ENCODE data around the gene ATP1A2.
A peak's percentile ranks its signal among the peaks of the same experiment; 100 is the strongest.

Gene ATP1A2

GRCh38 chr1:160078512-160079195 is 36.9 kb upstream of the ATP1A2 start:
- H3K9me3 ChIP-seq (ENCODE audit: insufficient read depth, low read depth, low read length), result no peaks in the 10 kb centered on the region
- no peak overlapping the region for H3K4me3 ChIP-seq (ENCODE audit: low read length)
- H3K27ac ChIP-seq (ENCODE audit: low read length), result no peak overlapping the region
- H3K9ac ChIP-seq (ENCODE audit: low read depth, low read length), result no peak overlapping the region
- no peaks in the 10 kb centered on the region for H3K36me3 ChIP-seq (ENCODE audit: insufficient read depth, low read depth, low read length)
- no peaks in the 10 kb centered on the region for H3K4me1 ChIP-seq (ENCODE audit: insufficient read depth, low read length)
- peaks cover 64% of the 10 kb centered on the region for H3K27me3 ChIP-seq (ENCODE audit: insufficient read depth, low read length)

GRCh38 chr1:160079448-160079847 is 36.1 kb upstream of the ATP1A2 start:
- H3K27me3 ChIP-seq (ENCODE audit: insufficient read depth, low read length), result peaks cover 72% of the 10 kb centered on the region
- no peaks in the 10 kb centered on the region for H3K9me3 ChIP-seq (ENCODE audit: insufficient read depth, low read depth, low read length)
- no peak overlapping the region for H3K27ac ChIP-seq (ENCODE audit: low read length)

GRCh38 chr1:160080381-160081100 is 35.0 kb upstream of the ATP1A2 start:
- Histone ChIP-seq H3K27me3 (ENCODE audit: insufficient read depth, low read length) (peaks cover 78% of the 10 kb centered on the region), H3K9me3 (ENCODE audit: insufficient read depth, low read depth, low read length) (no peaks in the 10 kb centered on the region), H3K4me1 (ENCODE audit: insufficient read depth, low read length) (no peaks in the 10 kb centered on the region), H3K27ac (ENCODE audit: low read length) (no peak overlapping the region), H3K36me3 (ENCODE audit: insufficient read depth, low read depth, low read length) (no peaks in the 10 kb centered on the region), H3K4me3 (ENCODE audit: low read length) (no peak overlapping the region), H3K9ac (ENCODE audit: low read depth, low read length) (no peak overlapping the region)

More at GRCh38 chr1:160079448-160079847, 36.1 kb upstream of the ATP1A2 start:
- Histone ChIP-seq H3K36me3 (ENCODE audit: insufficient read depth, low read depth, low read length) (no peaks in the 10 kb centered on the region), H3K4me3 (ENCODE audit: low read length) (no peak overlapping the region), H3K9ac (ENCODE audit: low read depth, low read length) (no peak overlapping the region), H3K4me1 (ENCODE audit: insufficient read depth, low read length) (no peaks in the 10 kb centered on the region)

DNA sequence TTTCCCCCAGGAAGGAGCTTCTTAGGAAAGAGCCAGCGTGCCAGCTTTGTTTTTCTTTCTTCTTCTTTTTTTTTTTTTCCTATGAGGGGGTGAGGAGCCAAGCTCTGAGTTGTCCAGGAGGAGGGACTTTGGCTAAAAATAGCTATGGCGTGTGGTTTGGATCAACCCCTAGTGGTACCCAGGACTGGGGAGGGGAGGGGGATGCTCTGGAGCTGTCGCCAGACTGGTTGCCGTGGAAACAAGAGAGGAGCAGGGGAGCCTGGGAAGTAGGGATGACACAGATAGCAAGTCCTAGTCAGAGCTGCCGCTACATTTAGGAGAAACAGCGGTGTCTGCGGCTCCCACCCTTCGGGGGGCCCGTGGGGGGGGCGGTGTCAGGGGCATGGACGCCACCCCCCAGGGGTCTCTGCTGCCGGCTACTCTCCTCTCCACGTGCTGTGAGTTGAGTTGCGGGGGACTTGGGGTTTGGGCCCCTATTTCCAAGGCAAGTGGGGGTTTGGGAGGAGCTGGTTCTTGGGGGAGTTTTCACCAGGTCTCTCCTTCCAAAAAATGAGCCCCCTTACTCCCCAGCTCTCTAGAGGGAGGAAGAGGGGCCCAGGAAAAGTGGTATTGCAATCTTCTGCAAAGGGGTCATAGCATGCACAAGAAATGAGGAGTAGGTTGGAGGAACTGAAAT is 34.2 kb upstream of the ATP1A2 start, which contains the start of gene KCNJ9:
Gene KCNJ9, plus strand, starts transcription at position 278 of the 676 bp plus-strand sequence. CDS start 2,493 bp downstream, outside the sequence.
- peaks cover 73% of the 10 kb centered on the region for H3K27me3 ChIP-seq (ENCODE audit: insufficient read depth, low read length)
- no peaks in the 10 kb centered on the region; the same call in 1 of the 2 replicates for H3K4me1 ChIP-seq (ENCODE audit: insufficient read depth, low read length)
- no peak within 1 kb of the TSS for H3K4me3 ChIP-seq (ENCODE audit: low read length)
- H3K9ac ChIP-seq (ENCODE audit: low read depth, low read length), result no peak within 1 kb of the TSS
- no peaks in the 10 kb centered on the region for H3K36me3 ChIP-seq (ENCODE audit: insufficient read depth, low read depth, low read length)
- no peak within 1 kb of the TSS for H3K27ac ChIP-seq (ENCODE audit: low read length)
- no peaks in the 10 kb centered on the region for H3K9me3 ChIP-seq (ENCODE audit: insufficient read depth, low read depth, low read length)

DNA sequence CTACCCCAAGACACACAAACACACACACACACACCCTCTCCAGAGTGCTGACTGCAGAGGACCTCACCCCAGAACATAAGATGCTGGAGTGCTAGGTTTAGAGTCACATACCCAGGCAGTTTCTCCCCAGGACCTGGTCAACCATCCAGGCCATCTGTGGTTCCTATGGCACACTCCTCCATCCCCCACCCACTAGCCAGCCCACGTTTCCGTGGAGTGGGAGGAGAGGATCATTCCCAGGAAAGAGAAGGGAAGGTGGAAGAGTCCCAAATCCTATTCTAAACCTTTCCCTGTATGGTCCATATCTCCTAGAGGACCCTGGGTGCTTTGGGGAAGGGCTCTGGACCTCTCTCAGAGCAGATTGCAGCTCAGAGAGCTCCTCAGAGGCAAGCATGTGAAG is 33.1 kb upstream of the ATP1A2 start:
- H3K4me3 ChIP-seq (ENCODE audit: low read length), result no peak overlapping the region
- peaks cover 67% of the 10 kb centered on the region for H3K27me3 ChIP-seq (ENCODE audit: insufficient read depth, low read length)
- H3K9ac ChIP-seq (ENCODE audit: low read depth, low read length), result no peak overlapping the region
- no peak overlapping the region for H3K27ac ChIP-seq (ENCODE audit: low read length)
- no peaks in the 10 kb centered on the region; the same call in 1 of the 2 replicates for H3K4me1 ChIP-seq (ENCODE audit: insufficient read depth, low read length)
- H3K36me3 ChIP-seq (ENCODE audit: insufficient read depth, low read depth, low read length), result no peaks in the 10 kb centered on the region
- no peaks in the 10 kb centered on the region for H3K9me3 ChIP-seq (ENCODE audit: insufficient read depth, low read depth, low read length)

DNA sequence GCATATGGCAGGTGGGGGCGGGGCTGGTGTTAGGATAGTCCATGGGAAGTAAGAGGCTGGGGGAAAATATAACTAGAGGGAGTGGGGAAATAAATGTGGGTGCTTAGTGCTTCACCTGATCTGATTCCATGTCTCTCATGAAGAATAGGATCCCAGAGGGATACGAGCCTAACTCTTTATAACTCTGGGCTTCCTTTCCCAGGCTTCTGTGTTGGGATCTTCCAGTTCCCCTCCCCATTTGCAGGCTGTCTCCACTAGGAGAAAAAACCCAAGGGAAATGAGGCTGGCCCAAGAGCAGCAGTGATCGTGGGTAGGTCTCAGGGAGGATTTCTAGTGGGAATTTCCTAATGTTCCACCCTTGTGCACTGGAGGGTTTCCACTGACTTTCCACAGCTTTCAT is 32.6 kb upstream of the ATP1A2 start:
- no peak overlapping the region for H3K9ac ChIP-seq (ENCODE audit: low read depth, low read length)
- no peaks in the 10 kb centered on the region for H3K36me3 ChIP-seq (ENCODE audit: insufficient read depth, low read depth, low read length)
- no peaks in the 10 kb centered on the region for H3K9me3 ChIP-seq (ENCODE audit: insufficient read depth, low read depth, low read length)
- H3K4me3 ChIP-seq (ENCODE audit: low read length), result no peak overlapping the region
- peaks cover 65% of the 10 kb centered on the region for H3K27me3 ChIP-seq (ENCODE audit: insufficient read depth, low read length)
- no peaks in the 10 kb centered on the region; the same call in 1 of the 2 replicates for H3K4me1 ChIP-seq (ENCODE audit: insufficient read depth, low read length)
- H3K27ac ChIP-seq (ENCODE audit: low read length), result no peak overlapping the region

- Histone ChIP-seq H3K27ac (ENCODE audit: low read length) (no peak overlapping the region), H3K36me3 (ENCODE audit: insufficient read depth, low read depth, low read length) (peaks cover 6% of the 10 kb centered on the region; the same call in 1 of the 2 replicates), H3K9me3 (ENCODE audit: insufficient read depth, low read depth, low read length) (no peaks in the 10 kb centered on the region), H3K4me1 (ENCODE audit: insufficient read depth, low read length) (no peaks in the 10 kb centered on the region; the same call in 1 of the 2 replicates), H3K4me3 (ENCODE audit: low read length) (peak overlapping the region; percentile 48; the same call in 1 of the 2 replicates), H3K9ac (ENCODE audit: low read depth, low read length) (peak overlapping the region; percentile 22; the same call in 1 of the 2 replicates), H3K27me3 (ENCODE audit: insufficient read depth, low read length) (peaks cover 63% of the 10 kb centered on the region)
Observed at GRCh38 chr1:160083968-160084770, 31.4 kb upstream of the ATP1A2 start.

- no peak overlapping the region for H3K4me3 ChIP-seq (ENCODE audit: low read length)
- no peak overlapping the region for H3K9ac ChIP-seq (ENCODE audit: low read depth, low read length)
- peaks cover 7% of the 10 kb centered on the region; the same call in 1 of the 2 replicates for H3K36me3 ChIP-seq (ENCODE audit: insufficient read depth, low read depth, low read length)
- no peaks in the 10 kb centered on the region; the same call in 1 of the 2 replicates for H3K4me1 ChIP-seq (ENCODE audit: insufficient read depth, low read length)
- peaks cover 56% of the 10 kb centered on the region for H3K27me3 ChIP-seq (ENCODE audit: insufficient read depth, low read length)
- H3K9me3 ChIP-seq (ENCODE audit: insufficient read depth, low read depth, low read length), result no peaks in the 10 kb centered on the region
- H3K27ac ChIP-seq (ENCODE audit: low read length), result no peak overlapping the region
Observed at GRCh38 chr1:160084771-160085321, 30.7 kb upstream of the ATP1A2 start.

GRCh38 chr1:160085686-160086455 is 29.7 kb upstream of the ATP1A2 start:
- H3K4me3 ChIP-seq (ENCODE audit: low read length), result no peak overlapping the region
- no peaks in the 10 kb centered on the region for H3K9me3 ChIP-seq (ENCODE audit: insufficient read depth, low read depth, low read length)
- H3K27ac ChIP-seq (ENCODE audit: low read length), result no peak overlapping the region
- no peak overlapping the region for H3K9ac ChIP-seq (ENCODE audit: low read depth, low read length)
- no peaks in the 10 kb centered on the region; the same call in none of the 2 replicates for H3K4me1 ChIP-seq (ENCODE audit: insufficient read depth, low read length)
- H3K27me3 ChIP-seq (ENCODE audit: insufficient read depth, low read length), result peaks cover 46% of the 10 kb centered on the region
- H3K36me3 ChIP-seq (ENCODE audit: insufficient read depth, low read depth, low read length), result peaks cover 13% of the 10 kb centered on the region; the same call in 1 of the 2 replicates

DNA sequence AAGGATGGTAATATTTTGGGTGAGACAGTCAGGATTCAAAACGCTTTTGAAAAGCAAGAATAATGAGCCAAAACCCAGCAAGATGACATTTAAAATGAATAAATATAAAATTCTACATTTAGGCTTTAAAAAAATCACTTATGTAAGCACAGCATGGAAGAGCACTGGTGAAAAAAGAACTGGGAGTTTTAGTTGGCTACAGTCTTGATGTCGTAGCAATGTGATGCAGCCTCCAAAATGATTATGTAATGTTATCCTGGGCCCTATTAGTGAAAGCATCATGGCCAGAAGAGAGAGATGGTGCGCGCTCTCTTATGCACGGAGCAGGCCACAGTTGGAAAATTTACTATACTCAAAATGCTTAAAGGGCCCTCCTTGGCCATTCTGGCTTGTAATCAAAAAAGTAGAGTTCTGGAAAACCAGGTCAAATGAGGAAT is 29.1 kb upstream of the ATP1A2 start:
- Histone ChIP-seq H3K9ac (ENCODE audit: low read depth, low read length) (no peak overlapping the region), H3K36me3 (ENCODE audit: insufficient read depth, low read depth, low read length) (peaks cover 19% of the 10 kb centered on the region; the same call in 1 of the 2 replicates), H3K27ac (ENCODE audit: low read length) (no peak overlapping the region), H3K27me3 (ENCODE audit: insufficient read depth, low read length) (peaks cover 40% of the 10 kb centered on the region), H3K4me3 (ENCODE audit: low read length) (no peak overlapping the region), H3K4me1 (ENCODE audit: insufficient read depth, low read length) (no peaks in the 10 kb centered on the region; the same call in none of the 2 replicates), H3K9me3 (ENCODE audit: insufficient read depth, low read depth, low read length) (no peaks in the 10 kb centered on the region)

All from iPS-20b (cell line).